ENCODE data around the gene DGKB. TPM values are rescaled to one million over a fixed set of nuclear protein-coding genes. Genes with fewer than 3 reads are reported as not detected.
A peak's percentile ranks its signal among the peaks of the same experiment; 100 is the strongest.

The DGKB gene
- total RNA-seq, 2 donors from 2014 or later, result not detected

DNA sequence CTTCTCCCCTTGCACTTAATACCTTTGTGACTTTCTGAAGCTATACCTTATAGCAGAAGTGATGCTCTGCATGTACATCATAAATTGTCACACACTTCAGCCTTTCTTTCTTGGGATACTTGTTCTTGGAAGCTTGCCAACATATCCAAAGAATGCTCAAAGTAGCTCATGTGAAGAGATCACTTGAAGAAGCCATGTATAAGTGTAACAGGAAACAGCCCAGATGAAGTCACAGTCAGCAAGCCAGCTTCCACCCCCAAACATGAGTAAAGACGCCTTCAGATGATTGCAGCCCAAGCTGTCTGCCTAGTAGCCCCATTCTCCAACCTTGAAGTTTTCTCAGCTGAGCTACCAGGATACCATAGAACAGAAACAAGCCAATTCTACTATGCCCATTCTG is 50.9 kb downstream of the DGKB start:
- DNase-seq (ENCODE audit: low spot score) (no peak), ATAC-seq (no peak)
- H3K9me3 Mint-ChIP-seq, result peaks cover 20% of the 10 kb centered on the region
- H3K27me3 Mint-ChIP-seq, result no peaks in the 10 kb centered on the region
- H3K4me1 Mint-ChIP-seq (ENCODE audit: low read depth in 2 of 2), result no peaks in the 10 kb centered on the region
- no peak overlapping the region for H3K27ac Mint-ChIP-seq
- H3K36me3 Mint-ChIP-seq, result peaks cover 6% of the 10 kb centered on the region
- H3K4me3 Mint-ChIP-seq, result no peak overlapping the region

DNA sequence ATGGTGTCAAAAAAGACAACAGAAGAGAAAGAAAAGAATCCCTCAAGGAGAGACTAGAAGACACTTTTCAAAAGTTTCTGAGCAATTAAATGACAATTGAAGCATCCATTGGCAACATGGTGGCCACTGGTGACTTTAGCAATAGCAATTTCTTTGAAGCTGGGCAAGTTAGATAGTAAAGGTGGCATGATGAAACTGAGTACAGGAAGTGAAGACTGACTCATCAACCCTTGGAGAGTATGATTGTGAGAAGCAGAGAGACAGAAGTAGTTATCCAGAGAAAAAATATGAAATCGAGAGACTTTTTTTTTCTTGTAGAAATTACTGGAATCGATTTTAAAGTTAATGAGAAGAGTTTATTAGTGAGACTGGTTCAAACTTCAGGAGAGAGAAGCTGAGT is 52.5 kb downstream of the DGKB start:
- H3K27me3 Mint-ChIP-seq, result no peaks in the 10 kb centered on the region
- peaks cover 19% of the 10 kb centered on the region for H3K9me3 Mint-ChIP-seq
- H3K27ac Mint-ChIP-seq, result no peak overlapping the region
- H3K36me3 Mint-ChIP-seq, result peaks cover 6% of the 10 kb centered on the region
- no peak for ATAC-seq
- peak overlapping the region; percentile 38 for H3K4me3 Mint-ChIP-seq
- H3K4me1 Mint-ChIP-seq (ENCODE audit: low read depth in 2 of 2), result no peaks in the 10 kb centered on the region
- DNase-seq (ENCODE audit: low spot score), result no peak

DNA sequence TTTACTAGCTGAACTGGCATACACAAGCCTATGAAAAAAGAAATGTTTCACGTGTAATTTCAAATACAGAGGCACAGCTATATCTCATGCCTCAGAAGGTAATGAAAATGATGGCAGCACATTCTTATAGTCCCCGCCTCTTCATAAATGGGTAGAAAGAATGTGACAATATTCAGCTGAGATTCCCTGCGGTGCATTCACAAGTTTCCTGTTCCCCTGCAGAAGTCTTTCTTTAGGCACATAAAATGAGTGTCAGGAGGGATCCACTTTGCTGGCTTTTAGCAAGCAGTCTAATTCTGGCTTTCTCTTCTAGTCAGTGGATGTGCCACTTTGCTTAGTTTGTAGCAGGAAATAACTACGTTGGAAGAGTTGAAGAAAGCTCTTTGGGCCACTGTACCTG is 56.1 kb downstream of the DGKB start:
- H3K36me3 Mint-ChIP-seq, result peaks cover 6% of the 10 kb centered on the region
- H3K27ac Mint-ChIP-seq, result no peak overlapping the region
- peaks cover 14% of the 10 kb centered on the region for H3K9me3 Mint-ChIP-seq
- DNase-seq (ENCODE audit: low spot score) (no peak), ATAC-seq (no peak)
- H3K4me3 Mint-ChIP-seq, result no peak overlapping the region
- no peaks in the 10 kb centered on the region for H3K4me1 Mint-ChIP-seq (ENCODE audit: low read depth in 2 of 2)
- H3K27me3 Mint-ChIP-seq, result no peaks in the 10 kb centered on the region

GRCh38 chr7:14843755-14844154 is 58.8 kb downstream of the DGKB start:
- Mint-ChIP-seq H3K4me1 (ENCODE audit: low read depth in 2 of 2) (no peaks in the 10 kb centered on the region), H3K27me3 (no peaks in the 10 kb centered on the region), H3K9me3 (peaks cover 10% of the 10 kb centered on the region), H3K36me3 (peaks cover 5% of the 10 kb centered on the region), H3K27ac (no peak overlapping the region), H3K4me3 (no peak overlapping the region)
- ATAC-seq (no peak), DNase-seq (ENCODE audit: low spot score) (no peak)

- Mint-ChIP-seq H3K4me3 (no peak overlapping the region), H3K9me3 (peaks cover 10% of the 10 kb centered on the region), H3K4me1 (ENCODE audit: low read depth in 2 of 2) (no peaks in the 10 kb centered on the region), H3K27me3 (no peaks in the 10 kb centered on the region), H3K36me3 (peaks cover 5% of the 10 kb centered on the region), H3K27ac (no peak overlapping the region)
- ATAC-seq (no peak), DNase-seq (ENCODE audit: low spot score) (no peak)
Measured at GRCh38 chr7:14842523-14842922, 60.0 kb downstream of the DGKB start.

GRCh38 chr7:14841869-14842268 is 60.7 kb downstream of the DGKB start:
- ATAC-seq, result no peak
- peaks cover 10% of the 10 kb centered on the region for H3K9me3 Mint-ChIP-seq
- H3K4me3 Mint-ChIP-seq, result no peak overlapping the region
- H3K27ac Mint-ChIP-seq, result no peak overlapping the region
- no peak for DNase-seq (ENCODE audit: low spot score)
- H3K4me1 Mint-ChIP-seq (ENCODE audit: low read depth in 2 of 2), result no peaks in the 10 kb centered on the region
- H3K27me3 Mint-ChIP-seq, result no peaks in the 10 kb centered on the region
- peaks cover 5% of the 10 kb centered on the region for H3K36me3 Mint-ChIP-seq

GRCh38 chr7:14841086-14841485 is 61.5 kb downstream of the DGKB start:
- no peak for DNase-seq (ENCODE audit: low spot score)
- no peak overlapping the region for H3K27ac Mint-ChIP-seq
- no peaks in the 10 kb centered on the region for H3K4me1 Mint-ChIP-seq (ENCODE audit: low read depth in 2 of 2)

GRCh38 chr7:14839307-14839706 is 63.2 kb downstream of the DGKB start:
- Mint-ChIP-seq H3K27me3 (no peaks in the 10 kb centered on the region), H3K36me3 (peaks cover 5% of the 10 kb centered on the region)

More at GRCh38 chr7:14841086-14841485, 61.5 kb downstream of the DGKB start:
- Mint-ChIP-seq H3K4me3 (no peak overlapping the region), H3K9me3 (peaks cover 8% of the 10 kb centered on the region), H3K27me3 (no peaks in the 10 kb centered on the region), H3K36me3 (peaks cover 5% of the 10 kb centered on the region)
- ATAC-seq, result no peak

GRCh38 chr7:14837216-14837615 is 65.3 kb downstream of the DGKB start:
- peaks cover 5% of the 10 kb centered on the region for H3K36me3 Mint-ChIP-seq
- no peak overlapping the region for H3K27ac Mint-ChIP-seq
- H3K4me1 Mint-ChIP-seq (ENCODE audit: low read depth in 2 of 2), result no peaks in the 10 kb centered on the region
- ATAC-seq (no peak), DNase-seq (ENCODE audit: low spot score) (no peak)
- peaks cover 17% of the 10 kb centered on the region for H3K9me3 Mint-ChIP-seq
- H3K27me3 Mint-ChIP-seq, result no peaks in the 10 kb centered on the region
- H3K4me3 Mint-ChIP-seq, result no peak overlapping the region

More at GRCh38 chr7:14839307-14839706, 63.2 kb downstream of the DGKB start:
- Mint-ChIP-seq H3K27ac (no peak overlapping the region), H3K4me3 (no peak overlapping the region), H3K4me1 (ENCODE audit: low read depth in 2 of 2) (no peaks in the 10 kb centered on the region), H3K9me3 (peaks cover 8% of the 10 kb centered on the region)
- DNase-seq (ENCODE audit: low spot score) (no peak), ATAC-seq (no peak)

DNA sequence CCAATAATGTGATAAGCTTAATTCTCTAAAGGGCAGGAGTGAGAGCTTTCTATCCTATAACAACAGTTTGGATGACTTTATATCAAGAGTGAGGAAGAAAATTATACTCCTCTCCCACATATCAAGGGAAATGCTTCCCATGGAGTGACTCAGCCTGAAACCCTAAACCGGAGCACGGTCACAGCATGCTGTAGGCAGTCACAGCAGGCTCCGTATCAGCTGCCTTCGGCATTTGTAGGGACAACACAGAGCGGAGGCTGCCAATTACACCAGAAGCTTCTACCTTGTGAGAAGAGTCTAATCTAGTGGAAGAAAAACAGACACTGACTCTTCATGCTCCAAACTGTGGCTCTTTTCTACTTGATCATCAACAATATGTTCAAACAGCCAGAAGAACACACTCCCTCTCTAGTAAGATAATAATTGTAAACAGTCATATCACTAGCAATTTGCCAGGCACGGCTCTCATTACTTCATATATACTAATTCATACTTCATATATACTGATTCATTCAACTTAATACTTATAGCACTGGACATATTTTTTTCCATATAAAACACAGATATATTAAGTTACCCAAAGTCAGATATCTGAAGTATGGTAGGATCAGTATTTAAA is 65.9 kb downstream of the DGKB start:
- Mint-ChIP-seq H3K27me3 (no peaks in the 10 kb centered on the region), H3K36me3 (peaks cover 5% of the 10 kb centered on the region), H3K4me1 (ENCODE audit: low read depth in 2 of 2) (no peaks in the 10 kb centered on the region), H3K27ac (no peak overlapping the region), H3K4me3 (no peak overlapping the region), H3K9me3 (peaks cover 17% of the 10 kb centered on the region)
- no peak for DNase-seq (ENCODE audit: low spot score)
- no peak for ATAC-seq

DNA sequence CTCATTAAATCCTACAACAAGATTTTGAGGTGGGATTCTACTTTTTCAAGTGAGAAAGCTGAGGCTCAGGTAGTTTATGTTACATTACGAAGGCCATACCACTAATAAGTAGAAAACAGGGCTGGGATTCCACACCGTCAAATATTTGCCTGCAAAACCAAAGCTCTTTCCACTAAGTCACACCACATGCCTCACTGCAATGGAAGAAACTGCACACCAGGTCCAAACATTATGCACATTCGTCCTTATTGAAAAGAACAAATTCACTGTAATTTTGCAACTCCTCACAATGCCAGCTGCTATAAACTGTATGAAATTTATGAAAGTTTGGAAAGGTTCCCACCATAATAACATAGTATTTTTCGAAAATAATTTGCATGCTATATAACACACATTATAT is 66.5 kb downstream of the DGKB start:
- Mint-ChIP-seq H3K27ac (no peak overlapping the region), H3K4me1 (ENCODE audit: low read depth in 2 of 2) (no peaks in the 10 kb centered on the region), H3K27me3 (no peaks in the 10 kb centered on the region), H3K9me3 (peaks cover 17% of the 10 kb centered on the region), H3K4me3 (no peak overlapping the region), H3K36me3 (peaks cover 4% of the 10 kb centered on the region)
- DNase-seq (ENCODE audit: low spot score) (no peak), ATAC-seq (no peak)

DNA sequence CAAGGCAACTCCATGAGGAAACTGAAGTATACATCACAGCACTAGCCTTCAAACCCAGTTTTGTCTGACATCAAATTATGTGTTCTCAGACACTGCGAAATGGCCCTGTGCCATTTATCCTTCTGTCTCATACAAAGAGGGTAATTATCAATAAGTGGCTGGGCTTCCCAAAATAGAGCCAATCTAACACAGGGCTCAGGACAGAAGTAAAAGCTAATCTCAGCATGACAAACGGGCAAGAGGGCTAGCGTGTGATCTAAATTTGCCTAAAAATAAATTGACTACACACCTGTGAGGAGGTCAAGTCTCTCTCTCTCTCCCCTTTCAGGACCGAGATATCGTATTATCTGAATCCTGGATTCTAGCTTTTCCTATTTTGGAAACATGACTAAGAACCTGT is 67.2 kb downstream of the DGKB start:
- H3K4me3 Mint-ChIP-seq, result no peak overlapping the region
- DNase-seq (ENCODE audit: low spot score) (no peak), ATAC-seq (no peak)
- H3K36me3 Mint-ChIP-seq, result no peaks in the 10 kb centered on the region
- peaks cover 14% of the 10 kb centered on the region for H3K9me3 Mint-ChIP-seq
- no peak overlapping the region for H3K27ac Mint-ChIP-seq
- no peaks in the 10 kb centered on the region for H3K4me1 Mint-ChIP-seq (ENCODE audit: low read depth in 2 of 2)
- H3K27me3 Mint-ChIP-seq, result no peaks in the 10 kb centered on the region

DNA sequence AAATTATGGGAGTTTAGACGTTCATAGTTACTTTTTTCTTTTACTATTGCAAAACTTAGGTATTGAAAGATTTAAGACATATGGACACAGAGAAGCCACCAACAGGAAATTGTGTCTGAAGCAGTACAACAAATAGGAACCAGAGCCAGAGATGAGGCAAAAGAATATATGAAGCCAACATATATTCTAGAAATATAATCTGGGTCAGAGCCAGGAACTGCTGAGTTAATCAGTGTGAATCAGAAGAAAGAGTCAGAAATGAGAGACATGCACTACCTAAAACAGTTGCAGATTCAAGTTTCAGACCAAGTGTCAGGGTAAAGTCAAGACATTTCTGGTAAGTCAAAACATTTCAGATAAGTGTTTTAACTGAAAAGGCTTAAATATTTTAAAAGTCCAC is 67.7 kb downstream of the DGKB start:
- H3K27me3 Mint-ChIP-seq, result no peaks in the 10 kb centered on the region
- ATAC-seq (no peak), DNase-seq (ENCODE audit: low spot score) (no peak)
- peaks cover 10% of the 10 kb centered on the region for H3K9me3 Mint-ChIP-seq
- H3K27ac Mint-ChIP-seq, result no peak overlapping the region
- H3K36me3 Mint-ChIP-seq, result no peaks in the 10 kb centered on the region
- H3K4me3 Mint-ChIP-seq, result no peak overlapping the region
- H3K4me1 Mint-ChIP-seq (ENCODE audit: low read depth in 2 of 2), result no peaks in the 10 kb centered on the region

- H3K27ac Mint-ChIP-seq, result no peak overlapping the region
- ATAC-seq, result no peak
- H3K4me1 Mint-ChIP-seq (ENCODE audit: low read depth in 2 of 2), result no peaks in the 10 kb centered on the region
Measured at GRCh38 chr7:14834456-14834855, 68.1 kb downstream of the DGKB start.

GRCh38 chr7:14833707-14834106 is 68.8 kb downstream of the DGKB start:
- H3K4me1 Mint-ChIP-seq (ENCODE audit: low read depth in 2 of 2), result no peaks in the 10 kb centered on the region
- H3K36me3 Mint-ChIP-seq, result no peaks in the 10 kb centered on the region
- no peak overlapping the region for H3K27ac Mint-ChIP-seq
- no peak for DNase-seq (ENCODE audit: low spot score)
- H3K27me3 Mint-ChIP-seq, result no peaks in the 10 kb centered on the region
- no peak for ATAC-seq
- H3K9me3 Mint-ChIP-seq, result peaks cover 9% of the 10 kb centered on the region
- H3K4me3 Mint-ChIP-seq, result no peak overlapping the region

More at GRCh38 chr7:14834456-14834855, 68.1 kb downstream of the DGKB start:
- Mint-ChIP-seq H3K27me3 (no peaks in the 10 kb centered on the region), H3K4me3 (no peak overlapping the region), H3K36me3 (no peaks in the 10 kb centered on the region), H3K9me3 (peaks cover 9% of the 10 kb centered on the region)
- DNase-seq (ENCODE audit: low spot score), result no peak
